NCI-H187 treated with DMSO at 0.1 percent for 48 hours (cell line): ENCODE measurements around the gene CEP19.

Source experiments
- DNase-seq: peaks from one replicate; lab custom pipeline; 2025; lab: John Stamatoyannopoulos, UW

CEP19 gene

DNA sequence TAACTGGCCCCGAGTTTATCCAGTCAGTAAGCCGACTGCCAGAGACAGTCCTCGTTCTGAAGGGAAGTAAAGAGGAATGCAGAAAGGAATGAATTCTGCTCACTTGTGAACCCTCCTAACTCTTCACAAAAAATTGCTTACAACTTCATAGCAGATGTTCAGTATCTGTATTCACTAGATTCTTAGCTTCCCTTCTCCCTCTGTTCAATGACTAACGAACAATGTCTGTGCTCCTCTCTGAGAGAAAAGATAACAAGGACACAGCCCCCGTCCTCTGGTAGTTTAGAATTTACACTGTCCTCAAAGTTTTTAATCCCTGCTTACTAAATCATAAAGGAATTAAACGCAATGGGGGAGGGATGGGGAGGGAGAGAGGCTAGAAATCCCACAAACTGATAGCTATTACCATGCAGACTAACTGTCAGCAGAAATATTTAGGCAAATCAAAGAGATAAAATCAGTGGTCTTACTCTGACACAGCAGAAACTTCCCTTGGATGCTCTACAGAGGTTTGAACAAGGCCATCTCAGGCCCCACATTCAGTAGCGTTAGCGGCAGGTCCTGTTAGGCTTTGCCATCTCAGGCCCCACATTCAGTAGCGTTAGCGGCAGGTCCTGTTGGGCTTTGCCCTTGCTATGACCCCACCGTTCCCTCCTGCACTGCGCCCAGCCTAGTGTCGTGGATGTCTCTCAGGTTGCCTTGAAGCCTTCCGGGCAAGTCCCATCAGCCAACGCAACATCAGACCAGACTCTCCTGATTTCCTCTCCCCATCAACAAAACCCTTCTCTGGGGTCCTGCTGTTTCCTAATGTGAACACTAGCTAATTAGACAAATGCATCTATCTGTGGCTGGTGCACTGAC is 49.1 kb downstream of the CEP19 start:
- DNase-seq: no peak

DNA sequence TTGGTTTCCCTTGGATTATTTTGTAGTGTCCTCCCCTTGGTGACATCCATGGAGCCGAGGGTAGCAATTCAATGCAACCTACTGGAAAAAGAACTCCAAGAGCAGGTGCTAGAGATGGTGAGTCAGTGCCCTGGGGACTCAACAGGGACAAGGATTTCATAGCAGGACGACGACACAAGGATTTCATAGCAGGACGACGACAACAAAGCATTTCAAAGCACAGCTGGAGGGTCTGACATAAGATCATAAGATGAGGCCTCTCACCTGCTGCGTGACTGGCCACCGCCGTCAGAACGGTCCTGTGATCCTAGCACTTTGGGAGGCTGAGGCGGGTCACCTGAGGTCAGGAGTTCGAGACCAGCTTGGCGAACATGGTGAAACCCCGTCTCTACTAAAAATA is 50.0 kb downstream of the CEP19 start:
- DNase-seq: peak; percentile 52

DNA sequence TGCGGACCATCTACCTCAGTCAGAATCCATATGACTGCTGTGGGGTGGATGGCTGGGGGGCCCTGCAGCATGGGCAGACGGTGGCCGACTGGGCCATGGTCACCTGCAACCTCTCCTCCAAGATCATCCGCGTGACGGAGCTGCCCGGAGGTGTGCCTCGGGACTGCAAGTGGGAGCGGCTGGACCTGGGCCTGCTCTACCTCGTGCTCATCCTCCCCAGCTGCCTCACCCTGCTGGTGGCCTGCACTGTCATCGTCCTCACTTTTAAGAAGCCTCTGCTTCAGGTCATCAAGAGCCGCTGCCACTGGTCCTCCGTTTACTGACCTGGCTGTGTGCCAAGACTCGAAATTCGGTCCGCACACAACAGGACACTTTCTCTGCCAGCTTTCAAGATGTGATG is 50.6 kb downstream of the CEP19 start:
- DNase-seq: no peak

DNA sequence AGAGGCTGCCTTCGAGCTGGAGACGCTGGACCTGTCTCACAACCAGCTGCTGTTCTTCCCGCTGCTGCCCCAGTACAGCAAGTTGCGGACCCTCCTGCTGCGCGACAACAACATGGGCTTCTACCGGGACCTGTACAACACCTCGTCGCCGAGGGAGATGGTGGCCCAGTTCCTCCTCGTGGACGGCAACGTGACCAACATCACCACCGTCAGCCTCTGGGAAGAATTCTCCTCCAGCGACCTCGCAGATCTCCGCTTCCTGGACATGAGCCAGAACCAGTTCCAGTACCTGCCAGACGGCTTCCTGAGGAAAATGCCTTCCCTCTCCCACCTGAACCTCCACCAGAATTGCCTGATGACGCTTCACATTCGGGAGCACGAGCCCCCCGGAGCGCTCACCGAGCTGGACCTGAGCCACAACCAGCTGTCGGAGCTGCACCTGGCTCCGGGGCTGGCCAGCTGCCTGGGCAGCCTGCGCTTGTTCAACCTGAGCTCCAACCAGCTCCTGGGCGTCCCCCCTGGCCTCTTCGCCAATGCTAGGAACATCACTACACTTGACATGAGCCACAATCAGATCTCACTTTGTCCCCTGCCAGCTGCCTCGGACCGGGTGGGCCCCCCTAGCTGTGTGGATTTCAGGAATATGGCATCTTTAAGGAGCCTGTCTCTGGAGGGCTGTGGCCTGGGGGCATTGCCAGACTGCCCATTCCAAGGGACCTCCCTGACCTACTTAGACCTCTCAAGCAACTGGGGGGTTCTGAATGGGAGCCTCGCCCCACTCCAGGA is 51.5 kb downstream of the CEP19 start:
- DNase-seq: no peak

DNA sequence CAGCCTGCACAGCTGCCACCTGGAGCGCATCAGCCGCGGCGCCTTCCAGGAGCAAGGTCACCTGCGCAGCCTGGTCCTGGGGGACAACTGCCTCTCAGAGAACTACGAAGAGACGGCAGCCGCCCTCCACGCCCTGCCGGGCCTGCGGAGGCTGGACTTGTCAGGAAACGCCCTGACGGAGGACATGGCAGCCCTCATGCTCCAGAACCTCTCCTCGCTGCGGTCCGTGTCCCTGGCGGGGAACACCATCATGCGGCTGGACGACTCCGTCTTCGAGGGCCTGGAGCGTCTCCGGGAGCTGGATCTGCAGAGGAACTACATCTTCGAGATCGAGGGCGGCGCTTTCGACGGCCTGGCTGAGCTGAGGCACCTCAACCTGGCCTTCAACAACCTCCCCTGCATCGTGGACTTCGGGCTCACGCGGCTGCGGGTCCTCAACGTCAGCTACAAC is 52.1 kb downstream of the CEP19 start:
- DNase-seq: no peak
